Panc1 (cell line): ENCODE data around the gene SLC37A1. TPM values are rescaled to one million over a fixed set of nuclear protein-coding genes. Genes with fewer than 3 reads are reported as not detected.

Source experiments
- ATAC-seq: fragments of 200-7000 bp; cut with Tn5 transposase; 2 replicates; pipeline ENCODE4 v1.9.1; 2020; ENCODE audit warnings: mild to moderate bottlenecking, moderate library complexity
- BruUV-seq: library from RNA; stranded (reverse); fragments of 400-500 nt; replicated peaks from 2 replicates; lab custom pipeline; 2021; lab: Mats Ljungman, UMichigan
- CTCF ChIA-PET: fragments of 300-600 bp; sonication (Branson Sonifier 250); formaldehyde crosslinking; loops from one replicate; lab custom pipeline; 2022; ENCODE audit warnings: antibody characterized with exemption; lab: Charles Lee
- POLR2A ChIA-PET: fragments of 300-600 bp; sonication (Branson Sonifier 250); formaldehyde crosslinking; loops from one replicate; lab custom pipeline; 2022; ENCODE audit warnings: antibody characterized with exemption; lab: Charles Lee
- DNase-seq: peaks from one replicate; pipeline ENCODE4 v3.0.0-alpha.2; 2010; ENCODE audit warnings: low read depth, low spot score
- H3K27ac ChIP-seq: 2 replicates; pipeline ENCODE4 v1.5.1; 2011; ENCODE audit warnings: mild to moderate bottlenecking, low read length, inconsistent platforms
- H3K27me3 ChIP-seq: fragments of 200-500 bp; sonication (Bioruptor generic); 2 replicates; pipeline ENCODE4 v1.6.0; 2014; ENCODE audit warnings: low read length, inconsistent platforms; ENCODE audit not compliant: control insufficient read depth, insufficient read depth
- H3K36me3 ChIP-seq: fragments of 200-500 bp; sonication (Bioruptor generic); 2 replicates; pipeline ENCODE4 v1.5.1; 2014; ENCODE audit warnings: inconsistent platforms, mild to moderate bottlenecking, low read length, moderate library complexity; ENCODE audit not compliant: control insufficient read depth, insufficient read depth
- H3K4me1 ChIP-seq: 2 replicates; pipeline ENCODE4 v1.5.1; 2011; ENCODE audit warnings: inconsistent platforms, mild to moderate bottlenecking, low read length, moderate library complexity; ENCODE audit not compliant: control insufficient read depth, insufficient read depth
- H3K4me3 ChIP-seq, 2 experiments: 2 replicates each; pipeline ENCODE4 v1.5.1; 2011 to 2012; ENCODE audit warnings: low read depth in 2 of 2, low read length in 2 of 2, mild to moderate bottlenecking in 2 of 2, inconsistent platforms in 1 of 2, moderate library complexity in 1 of 2
- H3K9me3 ChIP-seq: fragments of 200-500 bp; sonication (Bioruptor generic); 2 replicates; pipeline ENCODE4 v1.5.1; 2014; ENCODE audit warnings: low read depth, mild to moderate bottlenecking, inconsistent platforms, low read length, moderate library complexity; ENCODE audit not compliant: control insufficient read depth, insufficient read depth
- CTCF ChIP-seq: fragments of 450-650 bp; IDR thresholded peaks from 2 replicates; pipeline ENCODE4 v1.5.1; 2017; ENCODE audit warnings: mild to moderate bottlenecking
- POLR2AphosphoS5 ChIP-seq: IDR thresholded peaks from 2 replicates; pipeline ENCODE4 v1.6.1; 2012; ENCODE audit warnings: mild to moderate bottlenecking, low read depth, low read length, moderate library complexity
- SIN3A ChIP-seq: IDR thresholded peaks from 2 replicates; pipeline ENCODE4 v1.6.1; 2012; ENCODE audit warnings: low read depth, mild to moderate bottlenecking, low read length, moderate library complexity, borderline replicate concordance; ENCODE audit not compliant: insufficient read depth
- TCF7L2 ChIP-seq: IDR thresholded peaks from 2 replicates; pipeline ENCODE4 v1.6.1; 2011; ENCODE audit warnings: mild to moderate bottlenecking, low read depth, low read length, inconsistent platforms
- in situ Hi-C: cut with HindIII; loops from 2 replicates; pipeline ENCODE4 v1.10.0; 2016; ENCODE audit warnings: low sequenced_read_pairs, low pct_unique_long_range_greater_than_20kb
- intact Hi-C: fragments of 100-400 bp; cut with micrococcal nuclease; formaldehyde crosslinking; loops from one replicate; pipeline ENCODE4 v1.10.0; 2022; ENCODE audit not compliant: unreplicated experiment
- total RNA-seq: library from RNA; stranded (reverse); gene quantifications from one replicate; pipeline ENCODE4 v1.2.1, GENCODE V29; 2021; ENCODE audit not compliant: unreplicated experiment
- TF ChIP-seq, protein P1 (sequence below), 2 experiments: IDR thresholded peaks; 2 replicates each; pipeline ENCODE4 v1.6.1; 2011 to 2012; ENCODE audit warnings: low read depth in 2 of 2, control low read depth in 1 of 2, low read length in 1 of 2, mild to moderate bottlenecking in 1 of 2, moderate library complexity in 1 of 2; ENCODE audit not compliant: insufficient read depth in 1 of 2

SLC37A1 gene
- total RNA-seq, 1 experiment from 2014 or later: 7.7 TPM

- Histone ChIP-seq H3K4me3 (no peak overlapping the region), H3K4me1 (no peaks in the 10 kb centered on the region), H3K9me3 (no peaks in the 10 kb centered on the region), H3K27me3 (peaks cover 2% of the 10 kb centered on the region; the same call in 1 of the 2 replicates), H3K27ac (no peak overlapping the region), H3K36me3 (no peaks in the 10 kb centered on the region)
- ATAC-seq (no peak), DNase-seq (no peak)
- no TSS peak for BruUV-seq
- ChIA-PET CTCF (no interaction called here), POLR2A (interaction anchor here (0.6 kb wide), 1 partner anchor 414 kb away, joined by 3 read pairs; no protein-coding TSS in a partner anchor)
- intact Hi-C loops (no loop called here), in situ Hi-C loops (no loop called here)
- TF ChIP-seq CTCF (no peak), SIN3A (no peak), TCF7L2 (no peak), POLR2AphosphoS5 (no peak)
- TF ChIP-seq, protein P1, sequence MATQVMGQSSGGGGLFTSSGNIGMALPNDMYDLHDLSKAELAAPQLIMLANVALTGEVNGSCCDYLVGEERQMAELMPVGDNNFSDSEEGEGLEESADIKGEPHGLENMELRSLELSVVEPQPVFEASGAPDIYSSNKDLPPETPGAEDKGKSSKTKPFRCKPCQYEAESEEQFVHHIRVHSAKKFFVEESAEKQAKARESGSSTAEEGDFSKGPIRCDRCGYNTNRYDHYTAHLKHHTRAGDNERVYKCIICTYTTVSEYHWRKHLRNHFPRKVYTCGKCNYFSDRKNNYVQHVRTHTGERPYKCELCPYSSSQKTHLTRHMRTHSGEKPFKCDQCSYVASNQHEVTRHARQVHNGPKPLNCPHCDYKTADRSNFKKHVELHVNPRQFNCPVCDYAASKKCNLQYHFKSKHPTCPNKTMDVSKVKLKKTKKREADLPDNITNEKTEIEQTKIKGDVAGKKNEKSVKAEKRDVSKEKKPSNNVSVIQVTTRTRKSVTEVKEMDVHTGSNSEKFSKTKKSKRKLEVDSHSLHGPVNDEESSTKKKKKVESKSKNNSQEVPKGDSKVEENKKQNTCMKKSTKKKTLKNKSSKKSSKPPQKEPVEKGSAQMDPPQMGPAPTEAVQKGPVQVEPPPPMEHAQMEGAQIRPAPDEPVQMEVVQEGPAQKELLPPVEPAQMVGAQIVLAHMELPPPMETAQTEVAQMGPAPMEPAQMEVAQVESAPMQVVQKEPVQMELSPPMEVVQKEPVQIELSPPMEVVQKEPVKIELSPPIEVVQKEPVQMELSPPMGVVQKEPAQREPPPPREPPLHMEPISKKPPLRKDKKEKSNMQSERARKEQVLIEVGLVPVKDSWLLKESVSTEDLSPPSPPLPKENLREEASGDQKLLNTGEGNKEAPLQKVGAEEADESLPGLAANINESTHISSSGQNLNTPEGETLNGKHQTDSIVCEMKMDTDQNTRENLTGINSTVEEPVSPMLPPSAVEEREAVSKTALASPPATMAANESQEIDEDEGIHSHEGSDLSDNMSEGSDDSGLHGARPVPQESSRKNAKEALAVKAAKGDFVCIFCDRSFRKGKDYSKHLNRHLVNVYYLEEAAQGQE (IDR thresholded peaks at IDR 0.05; ENCODE audit: insufficient read depth in 1 of 2, low read depth in 2 of 2, low read length in 1 of 2): no peak
These were observed 102.8 kb downstream of the SLC37A1 start for GRCh38 chr21:42616446-42616845.

DNA sequence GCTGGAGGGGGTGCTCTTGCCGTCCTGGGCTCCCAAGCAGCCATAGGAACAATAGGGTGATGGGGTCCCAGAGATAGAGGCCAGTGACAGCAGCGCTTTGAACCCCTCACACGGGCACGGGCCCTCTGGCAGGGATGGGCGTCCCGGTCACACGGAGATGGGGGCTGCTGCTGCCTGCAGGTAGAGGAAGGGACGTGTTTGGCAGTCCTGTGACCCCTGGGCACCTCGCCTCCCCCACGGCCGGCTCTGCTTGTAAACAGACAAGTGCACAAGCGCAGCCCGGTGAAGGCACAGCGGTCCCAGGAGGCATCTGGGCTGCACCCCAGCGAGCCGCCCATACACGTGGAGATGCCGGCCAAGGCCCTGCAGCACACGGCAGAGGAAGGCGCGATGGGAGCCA lies 103.3 kb downstream of the SLC37A1 start:
- Histone ChIP-seq H3K27ac (no peak overlapping the region), H3K36me3 (no peaks in the 10 kb centered on the region), H3K27me3 (peaks cover 2% of the 10 kb centered on the region; the same call in 1 of the 2 replicates), H3K4me1 (no peaks in the 10 kb centered on the region), H3K4me3 (no peak overlapping the region), H3K9me3 (no peaks in the 10 kb centered on the region)
- no TSS peak for BruUV-seq
- ATAC-seq: no peak
- TF ChIP-seq, protein P1 (IDR thresholded peaks at IDR 0.05; ENCODE audit: insufficient read depth in 1 of 2, low read depth in 2 of 2, low read length in 1 of 2): no peak
- POLR2A ChIA-PET: no interaction called here
- no peak for DNase-seq
- CTCF ChIA-PET: no interaction called here
- in situ Hi-C loops: no loop called here
- intact Hi-C loops: no loop called here
